Stimulated activated CD4-positive, alpha-beta T cell treated with anti-CD3 and anti-CD28 coated beads, Interleukin-15, amount 100 ng/mL, for 1 hour (primary cell): ENCODE data around the gene TECPR1.

Source experiments
- DNase-seq, 2 donors: peaks; one replicate each; pipeline ENCODE4 v3.0.0-alpha.2; 2020; ENCODE audit warnings: low read depth in 1 of 2, low spot score in 1 of 2

Gene TECPR1

GRCh38 chr7:98285157-98286092 lies 33.4 kb upstream of the TECPR1 start:
- DNase-seq, result no peak

DNA sequence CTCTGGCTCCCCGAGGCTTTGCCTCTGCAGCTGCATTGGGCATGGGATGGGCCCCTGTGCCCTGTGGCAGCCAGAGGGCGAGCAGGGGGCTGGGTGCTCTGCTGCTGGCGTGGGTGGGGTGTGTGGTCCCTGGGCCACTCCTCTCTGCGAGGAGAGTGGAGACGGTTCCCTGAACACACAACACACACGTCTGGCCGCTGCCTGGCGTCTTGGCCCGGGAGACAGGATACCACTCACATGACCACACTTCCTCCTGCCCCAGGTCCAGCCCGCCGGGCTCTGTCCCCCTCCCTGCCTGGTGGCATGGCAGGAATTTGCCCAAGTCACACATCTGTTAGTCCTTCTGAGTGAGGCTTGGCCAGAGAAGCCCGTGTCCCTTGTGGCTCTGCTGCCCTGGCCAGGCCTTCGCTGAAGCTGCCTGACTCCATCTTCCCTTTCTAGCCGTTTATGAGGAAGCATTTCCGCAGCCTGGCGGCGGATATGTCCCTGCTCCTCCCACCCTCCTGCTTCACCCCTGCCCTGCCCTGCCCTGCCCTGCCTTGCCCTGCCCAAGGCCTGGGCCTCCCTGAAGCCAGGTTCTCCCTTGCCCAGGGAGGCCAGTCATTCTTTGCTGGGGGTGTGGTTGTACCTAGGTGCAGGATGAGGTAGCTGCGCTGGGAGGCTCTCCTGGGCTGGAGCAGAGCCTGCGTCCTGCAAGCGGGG lies 32.5 kb upstream of the TECPR1 start:
- no peak for DNase-seq

- no peak for DNase-seq
Measured at GRCh38 chr7:98283887-98284222, 31.8 kb upstream of the TECPR1 start.

- no peak for DNase-seq
Measured at GRCh38 chr7:98283127-98283886, 31.3 kb upstream of the TECPR1 start.

DNA sequence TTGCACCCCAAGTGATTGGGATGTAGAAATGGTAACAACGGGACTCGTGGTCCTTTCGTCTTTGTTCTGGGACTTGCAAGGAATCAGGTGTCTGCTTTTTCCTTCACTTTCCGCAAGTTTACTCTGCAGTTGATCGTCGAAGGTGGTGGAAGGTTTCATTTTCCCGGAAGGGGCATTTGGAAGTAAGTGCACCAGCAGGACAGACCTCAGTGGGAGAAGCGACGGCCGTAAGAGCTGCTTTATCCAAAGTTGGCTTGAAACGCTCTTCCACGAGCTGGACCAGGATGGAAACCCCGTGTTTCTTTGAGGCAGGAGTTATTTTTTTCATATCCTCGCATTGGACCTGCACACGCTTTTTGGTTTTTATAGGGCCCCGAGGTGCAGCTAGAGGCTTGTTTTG lies 30.7 kb upstream of the TECPR1 start:
- DNase-seq, result no peak

- DNase-seq, result peak in 1 of 2 donors; percentile 20
Measured at GRCh38 chr7:98281757-98282606, 29.9 kb upstream of the TECPR1 start.

GRCh38 chr7:98280791-98281756 lies 29.0 kb upstream of the TECPR1 start, which contains the start of gene BRI3:
TSS of gene BRI3 (plus strand) at chr7:98281686. CDS start at chr7:98281796, 110 bp downstream.
- peak; percentile 82 to 95 for DNase-seq

DNA sequence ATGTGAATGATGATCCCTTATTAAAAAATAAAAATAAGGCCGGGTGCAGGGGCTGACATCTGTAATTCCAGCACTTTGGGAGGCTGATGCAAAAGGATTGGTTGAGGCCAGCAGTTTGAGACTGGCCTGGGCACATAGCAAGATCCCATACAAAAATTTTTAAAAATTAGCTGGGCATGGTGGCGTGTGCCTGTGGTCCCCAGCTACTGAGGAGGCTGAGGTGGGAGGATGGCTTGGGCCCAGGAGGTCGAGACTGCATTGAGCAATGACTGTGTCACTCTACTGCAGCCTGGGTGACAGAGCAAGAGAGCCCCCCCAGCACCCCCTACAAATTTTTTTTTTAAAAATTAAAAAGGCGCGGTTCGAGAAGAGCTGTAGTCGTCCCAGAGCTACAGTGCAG lies 28.3 kb upstream of the TECPR1 start:
- no peak for DNase-seq

DNA sequence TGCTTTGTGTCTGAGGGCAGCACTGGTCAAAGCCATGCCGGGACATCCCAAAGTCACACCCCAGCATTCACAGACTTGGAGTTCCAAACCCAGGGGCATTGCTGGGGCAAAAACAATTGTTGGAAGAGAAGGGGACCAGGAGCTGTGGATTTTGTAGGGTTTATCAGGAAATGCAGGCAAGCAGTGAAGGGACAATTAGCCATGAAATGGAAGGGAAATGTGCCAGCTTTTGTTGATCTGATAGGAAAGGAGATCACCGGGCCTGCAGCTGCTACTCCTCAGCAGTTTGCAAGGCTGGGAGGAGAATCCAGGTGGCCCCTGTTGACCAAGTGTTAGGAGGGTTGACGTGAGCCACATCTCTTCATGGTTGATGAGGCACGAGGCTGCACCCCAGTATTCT lies 26.9 kb upstream of the TECPR1 start:
- no peak for DNase-seq

DNA sequence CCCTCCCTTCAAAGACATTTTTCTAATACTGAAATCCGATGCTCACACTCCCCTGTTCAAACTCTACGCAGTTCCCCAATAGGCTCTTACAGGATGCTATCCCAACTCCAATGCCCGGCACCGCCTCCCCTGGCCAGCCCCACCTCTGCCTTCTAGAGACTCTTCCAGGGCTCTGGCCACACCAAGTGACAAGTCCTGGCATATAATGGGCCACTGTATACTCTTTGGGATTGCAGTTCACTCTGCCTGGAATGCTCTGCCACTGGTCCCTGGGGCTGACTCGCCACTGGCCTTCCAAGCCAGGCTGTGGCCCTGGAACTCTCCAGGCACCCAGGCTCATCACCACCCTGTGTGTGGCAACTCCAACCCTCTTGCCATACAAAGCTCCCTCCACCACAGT lies 26.4 kb upstream of the TECPR1 start:
- DNase-seq, result no peak

DNA sequence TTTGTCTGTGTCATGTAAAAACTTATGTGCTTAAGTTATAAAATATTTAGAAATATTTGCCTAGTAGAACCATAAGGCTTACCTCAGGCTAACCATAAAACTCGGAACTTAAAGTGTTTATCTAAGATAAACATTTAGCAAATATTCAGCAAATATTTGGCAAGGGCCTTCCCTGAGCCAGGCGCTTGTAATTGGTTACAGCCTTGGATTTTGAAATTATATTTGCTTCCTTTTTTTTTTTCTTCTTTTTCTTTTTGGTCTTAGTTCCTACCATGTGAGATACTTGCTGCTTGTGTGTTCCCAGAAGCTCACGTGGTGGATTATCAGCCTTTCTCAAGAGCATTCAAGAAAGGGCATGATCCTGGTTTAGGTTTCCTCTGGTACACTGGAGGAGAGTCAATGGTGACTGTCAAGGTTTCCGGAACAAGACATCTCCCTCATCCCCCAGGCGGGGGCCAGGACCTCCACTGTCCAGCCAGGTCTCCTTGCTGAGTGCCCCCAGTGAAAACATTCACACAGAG lies 24.3 kb upstream of the TECPR1 start:
- no peak for DNase-seq

GRCh38 chr7:98267303-98267702 lies 15.3 kb upstream of the TECPR1 start:
- no peak for DNase-seq

DNA sequence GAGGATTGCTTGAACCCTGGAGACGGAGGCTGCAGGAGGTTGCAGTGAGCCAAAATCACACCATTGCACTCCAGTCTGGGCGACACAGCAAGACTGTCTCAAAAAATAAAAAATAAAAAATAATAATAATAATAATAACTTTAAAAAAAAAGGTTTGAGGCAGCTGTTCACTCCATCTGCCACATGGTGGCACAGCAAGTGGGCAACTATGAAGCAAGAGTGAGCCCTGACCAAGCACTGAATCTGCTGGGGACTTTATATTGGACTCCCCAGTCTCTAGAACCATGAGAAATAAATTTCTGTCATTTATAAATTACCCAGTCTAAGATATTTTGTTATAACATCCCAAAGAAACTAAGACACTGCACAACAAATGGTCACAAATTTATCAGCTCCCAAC lies 14.8 kb upstream of the TECPR1 start:
- DNase-seq, result no peak

- no peak for DNase-seq
Measured at GRCh38 chr7:98265841-98266271, 13.8 kb upstream of the TECPR1 start.

DNA sequence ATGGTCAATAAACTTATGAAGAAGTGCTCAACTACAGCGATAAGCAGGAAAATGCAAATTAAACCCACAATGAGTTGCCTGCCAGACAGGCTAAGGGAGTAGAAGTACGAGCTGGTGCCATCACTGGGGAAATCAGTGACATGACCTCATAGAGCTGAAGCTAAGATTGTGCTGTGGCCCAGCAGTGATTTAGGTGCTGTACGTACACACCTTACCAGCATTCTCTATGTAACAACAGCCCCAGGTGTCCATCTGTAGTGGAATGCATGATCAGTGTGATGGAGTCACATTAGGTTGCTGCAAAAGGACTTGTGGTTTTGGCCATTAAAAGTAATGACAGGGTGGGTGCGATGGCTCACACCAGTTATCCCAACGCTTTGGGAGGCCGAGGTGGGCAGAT lies 5.7 kb upstream of the TECPR1 start:
- DNase-seq, result no peak

DNA sequence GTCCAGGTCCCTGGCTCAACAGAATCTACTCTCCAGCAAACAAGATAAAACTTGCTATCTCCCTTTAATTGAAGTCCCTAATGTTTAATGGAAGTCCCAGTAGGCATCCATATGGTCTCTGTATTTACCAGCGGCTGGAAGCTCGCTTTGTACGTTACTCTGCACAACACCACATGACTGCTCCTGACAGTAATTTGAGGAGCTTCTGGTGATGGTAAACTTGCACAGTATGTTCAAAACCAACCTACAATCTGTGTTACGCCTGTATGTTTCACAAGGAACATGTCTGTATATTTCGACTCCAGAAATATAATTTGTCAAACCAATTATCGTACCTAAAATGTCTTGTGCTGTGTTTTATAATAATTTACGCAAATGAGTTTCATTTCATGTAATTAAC lies 4.4 kb upstream of the TECPR1 start:
- no peak for DNase-seq

DNA sequence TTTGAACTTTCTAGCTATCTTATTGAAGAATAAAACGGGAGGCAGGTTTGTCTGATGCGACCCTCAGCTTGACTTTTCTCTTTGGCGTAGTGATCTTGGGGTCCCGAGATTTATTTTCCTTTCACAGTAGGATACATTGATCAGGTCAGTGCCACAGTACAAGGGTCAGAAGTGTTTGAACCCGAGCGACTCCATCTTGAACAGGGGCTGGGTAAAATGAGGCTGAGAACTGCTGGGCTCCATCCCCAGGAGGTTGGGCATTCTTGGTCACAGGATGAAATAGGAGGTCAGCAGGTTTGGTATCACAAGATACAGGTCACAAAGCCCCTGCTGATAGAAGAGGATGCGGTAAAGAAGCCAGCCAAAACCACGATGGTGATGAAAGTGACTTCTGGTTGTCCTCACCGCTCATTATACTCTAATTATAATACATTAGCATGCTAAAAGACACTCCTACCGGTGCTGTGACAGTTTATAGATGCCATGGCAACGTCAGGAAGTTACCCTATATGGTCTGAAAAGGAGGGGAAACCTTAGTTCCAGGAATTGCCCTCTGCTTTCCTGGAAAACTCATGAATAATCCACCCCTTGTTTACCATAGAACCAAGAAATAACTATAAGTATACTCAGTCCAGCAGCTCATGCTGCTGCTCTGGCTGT lies 3.0 kb upstream of the TECPR1 start:
- DNase-seq, result no peak

DNA sequence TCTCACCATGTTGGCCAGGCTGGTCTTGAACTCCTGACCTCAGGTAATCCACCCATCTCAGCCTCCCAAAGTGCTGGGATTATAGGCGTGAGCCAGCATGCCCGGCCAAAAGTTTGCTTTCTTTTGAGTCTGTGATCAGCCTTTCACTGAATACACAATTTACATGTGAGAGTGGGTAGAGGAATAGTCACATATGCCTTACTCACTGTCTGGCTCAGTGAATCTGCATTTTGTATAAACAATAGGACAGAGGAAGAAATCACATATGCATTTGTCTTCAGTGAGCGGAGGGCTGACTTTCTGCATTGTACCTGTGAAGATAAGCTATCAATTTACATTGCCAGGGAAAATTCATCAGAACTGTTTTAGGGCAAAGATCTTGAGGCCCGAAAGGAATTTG lies 2.5 kb upstream of the TECPR1 start:
- no peak for DNase-seq
